ENCODE results near the gene SOS2.

GRCh38 chr14:50230401-50230700 lies 1.0 kb downstream of the SOS2 start:
- TF ChIP-seq EZH2 (IDR thresholded peaks at IDR 0.05; ENCODE audit: insufficient read depth, poor library complexity, severe bottlenecking): no peak
- TF ChIP-seq EZH2phosphoT487 (IDR thresholded peaks at IDR 0.05; ENCODE audit: insufficient read depth, low read depth): no peak
